GM21723 (cell line): ENCODE results near the gene TMEM151B.
"Not testable (repeated sequence)": the region's sequence is repeated elsewhere in the genome, so short reads cannot be mapped to it uniquely, and the experiment has no call there.

Experiments used
- ATAC-seq: cut with Tn5 transposase; IDR thresholded peaks from one replicate; pipeline ENCODE4 v1.9.1; 2021; ENCODE audit warnings: mild to moderate bottlenecking, moderate library complexity; ENCODE audit not compliant: unreplicated experiment

The TMEM151B gene

DNA sequence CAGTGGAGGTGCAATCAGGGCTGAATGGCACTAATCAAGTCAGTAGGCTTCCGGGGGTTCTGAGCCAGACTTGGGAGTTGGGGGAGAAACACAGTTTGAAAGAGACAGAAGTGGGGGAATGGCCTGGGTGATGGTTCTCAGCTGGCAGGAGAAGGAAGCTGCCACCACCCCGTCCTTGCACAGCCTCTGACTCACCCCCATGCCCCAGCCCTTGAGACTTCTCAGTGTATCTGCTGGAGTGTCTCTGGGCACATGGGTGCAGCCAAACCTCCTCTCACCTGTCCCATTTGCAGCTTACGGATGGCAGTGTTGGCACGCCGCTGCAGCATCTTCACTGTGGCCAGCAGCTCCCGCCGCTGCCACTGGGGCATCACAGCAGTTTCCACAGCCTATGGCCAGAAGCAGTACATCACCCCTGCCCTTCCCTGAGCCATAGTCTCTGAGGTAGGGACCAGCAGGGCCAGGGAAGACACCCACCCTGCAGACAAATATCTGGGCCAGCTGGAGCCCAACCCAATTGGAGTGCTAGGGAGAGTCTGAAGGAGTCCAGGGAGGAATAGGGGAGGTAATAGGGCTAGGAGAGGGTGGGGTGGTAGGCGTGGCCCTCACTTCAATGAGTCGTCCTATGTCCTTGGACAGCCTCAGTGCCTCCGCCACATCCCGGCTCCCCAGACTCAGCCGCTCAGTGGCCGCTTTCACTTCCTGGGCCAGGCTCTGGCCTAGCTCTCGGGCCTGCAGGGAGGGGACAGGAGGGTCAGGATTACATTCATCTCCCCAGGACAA lies 31.7 kb downstream of the TMEM151B start:
- no peak for ATAC-seq

DNA sequence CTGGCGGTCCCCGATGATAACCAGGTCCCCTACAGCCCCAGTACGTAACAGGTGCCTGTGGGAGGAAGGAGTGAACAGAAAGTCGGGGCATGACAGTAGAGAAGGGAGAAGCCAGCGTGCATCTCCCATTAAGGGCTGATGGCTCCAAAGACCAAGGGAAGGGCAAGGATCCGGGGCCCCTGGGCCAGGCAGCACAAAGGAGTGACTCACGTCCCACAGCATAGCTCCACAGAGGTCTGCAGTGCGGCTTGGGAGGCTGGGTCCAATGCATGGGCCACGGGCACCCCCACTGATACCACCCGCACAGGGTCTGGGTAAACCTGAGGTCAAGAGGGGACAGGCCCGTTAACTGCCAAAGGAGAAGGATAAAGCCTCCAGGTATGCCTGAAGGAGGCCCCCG lies 32.6 kb downstream of the TMEM151B start:
- no peak for ATAC-seq

- no peak for ATAC-seq
Measured at GRCh38 chr6:44303842-44304241, 33.6 kb downstream of the TMEM151B start.

GRCh38 chr6:44304282-44305199 lies 34.3 kb downstream of the TMEM151B start:
- ATAC-seq, result no peak

GRCh38 chr6:44305200-44305725 lies 35.0 kb downstream of the TMEM151B start:
- ATAC-seq, result no peak

GRCh38 chr6:44306710-44307109 lies 36.5 kb downstream of the TMEM151B start:
- no peak for ATAC-seq

DNA sequence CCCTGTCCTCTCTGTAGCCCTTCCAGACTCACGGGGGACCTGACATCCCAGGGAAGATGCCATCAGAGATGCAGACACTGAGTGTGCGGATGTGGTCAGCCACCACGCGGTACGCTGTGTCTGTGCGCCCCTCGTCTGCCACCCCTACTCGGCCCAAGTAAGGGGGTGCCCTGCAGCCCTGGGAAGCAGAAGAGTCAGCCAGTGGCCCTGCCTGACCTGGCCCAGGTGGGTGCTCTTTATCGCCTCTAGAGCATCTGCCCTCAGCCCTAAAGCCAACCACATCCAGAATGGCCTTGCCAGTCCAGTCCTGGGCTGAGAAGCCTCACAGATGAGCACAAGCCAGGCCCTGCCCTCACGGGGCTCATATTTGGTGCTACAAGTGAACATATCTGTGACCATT lies 37.0 kb downstream of the TMEM151B start:
- ATAC-seq, result no peak

- no peak for ATAC-seq
Measured at GRCh38 chr6:44309092-44309491, 38.8 kb downstream of the TMEM151B start.

GRCh38 chr6:44309631-44310030 lies 39.4 kb downstream of the TMEM151B start:
- ATAC-seq, result no peak

DNA sequence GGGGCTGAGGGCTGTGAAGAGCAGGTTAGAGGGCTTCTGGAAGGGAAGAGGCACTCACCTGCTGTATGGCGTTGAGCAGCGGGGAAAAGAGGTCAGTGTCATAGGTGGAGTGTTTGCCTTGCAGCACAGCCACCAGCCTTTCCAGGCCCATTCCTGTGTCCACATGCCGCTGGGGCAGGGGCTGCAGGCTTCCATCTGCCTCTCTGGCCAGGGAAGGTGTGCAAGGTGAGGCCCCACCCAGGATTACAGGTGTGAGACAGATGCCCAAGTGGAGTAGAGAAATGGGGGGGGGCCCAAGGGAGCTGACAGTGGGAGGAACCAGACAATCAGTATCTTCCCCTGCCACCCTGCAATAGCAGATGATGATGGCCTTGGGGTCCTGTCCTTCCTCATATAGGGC lies 40.0 kb downstream of the TMEM151B start:
- ATAC-seq, result no peak

GRCh38 chr6:44311304-44311703 lies 41.1 kb downstream of the TMEM151B start:
- no peak for ATAC-seq

DNA sequence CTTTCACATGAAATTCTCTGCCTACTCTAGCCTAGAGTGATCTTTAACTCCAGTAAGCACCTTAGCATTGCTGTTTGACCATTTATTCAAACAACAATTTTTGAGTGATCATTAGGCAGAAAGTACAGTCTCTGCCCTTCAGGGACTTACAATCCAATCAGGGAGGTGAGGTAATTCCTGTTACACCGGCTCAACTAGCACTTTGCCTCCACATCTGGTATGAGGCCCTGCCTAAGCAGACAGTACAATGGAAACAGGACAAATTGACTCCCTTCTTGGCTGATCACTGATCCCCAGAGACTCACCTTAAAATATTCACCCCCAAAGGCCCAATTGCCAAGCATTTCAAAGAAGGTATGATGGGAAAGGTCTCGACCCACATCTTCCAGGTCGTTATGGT lies 41.5 kb downstream of the TMEM151B start:
- ATAC-seq, result no peak

- ATAC-seq, result peak; percentile 95
Measured at GRCh38 chr6:44312901-44313788, 42.9 kb downstream of the TMEM151B start, which contains the start of gene AARS2. Gene AARS2, minus strand, starts transcription at chr6:44313347. Its CDS starts 24 bp downstream, at chr6:44313323.

GRCh38 chr6:44314657-44315056 lies 44.4 kb downstream of the TMEM151B start:
- ATAC-seq, result not testable (repeated sequence)

DNA sequence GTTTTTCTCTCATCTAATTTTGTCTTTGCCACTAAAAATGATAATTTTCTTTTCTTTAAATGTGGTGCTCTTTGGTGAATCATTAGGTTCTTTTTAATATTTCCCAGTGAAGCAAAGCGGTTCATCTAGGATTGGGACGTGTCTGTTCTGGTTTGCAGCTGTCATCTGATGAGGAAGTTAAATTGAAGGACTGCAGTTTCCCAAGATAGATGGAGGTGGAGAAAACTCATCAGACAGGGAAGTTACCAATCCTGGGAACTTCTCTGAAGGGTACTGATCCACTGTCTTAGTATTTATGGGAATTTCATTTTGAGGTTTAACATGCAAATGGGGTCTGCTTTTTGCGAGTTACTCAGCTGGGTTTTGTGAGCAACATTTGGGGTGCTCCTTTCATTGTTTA lies 45.3 kb downstream of the TMEM151B start:
- ATAC-seq, result no peak

- no peak for ATAC-seq
Measured at GRCh38 chr6:44315951-44316350, 45.7 kb downstream of the TMEM151B start.

- no peak for ATAC-seq
Measured at GRCh38 chr6:44316481-44316880, 46.2 kb downstream of the TMEM151B start.

DNA sequence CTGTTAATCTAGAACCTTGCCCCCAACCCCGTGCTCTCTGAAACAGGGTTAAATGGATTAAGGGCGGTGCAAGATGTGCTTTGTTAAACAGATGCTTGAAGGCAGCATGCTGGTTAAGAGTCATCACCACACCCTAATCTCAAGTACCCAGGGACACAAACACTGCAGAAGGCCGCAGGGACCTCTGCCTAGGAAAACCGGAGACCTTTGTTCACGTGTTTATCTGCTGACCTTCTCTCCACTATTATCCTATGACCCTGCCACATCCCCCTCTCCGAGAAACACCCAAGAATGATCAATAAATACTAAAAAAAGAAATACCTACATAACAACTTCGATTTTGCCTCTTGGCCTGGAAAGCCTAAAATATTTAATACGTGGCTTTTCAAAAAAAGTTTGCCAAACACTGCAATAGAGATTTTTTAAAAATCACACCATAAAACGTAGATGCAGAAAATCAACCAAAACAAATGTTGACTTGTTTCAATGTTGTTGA lies 46.9 kb downstream of the TMEM151B start:
- not testable (repeated sequence) for ATAC-seq

- ATAC-seq, result no peak
Measured at GRCh38 chr6:44321210-44321609, 51.0 kb downstream of the TMEM151B start.

- no peak for ATAC-seq
Measured at GRCh38 chr6:44327096-44327495, 56.8 kb downstream of the TMEM151B start.
